Psoas muscle (tissue), 8 donors: ENCODE data around the gene HSD3B7. TPM values are rescaled to one million over a fixed set of nuclear protein-coding genes. Genes with fewer than 3 reads are reported as not detected.
A peak's percentile ranks its signal among the peaks of the same experiment; 100 is the strongest.

Experiments
- ATAC-seq, 4 donors: fragments of 200-7000 bp; cut with Tn5 transposase; one replicate each; pipeline ENCODE4 v1.9.1; 2020; ENCODE audit warnings: moderate library complexity in 3 of 4, mild to moderate bottlenecking in 2 of 4
- DNase-seq, 2 donors: peaks; one replicate each; pipeline ENCODE4 v3.0.0-alpha.2; 2020
- H3K27ac ChIP-seq: fragments of 200-600 bp; one replicate; pipeline ENCODE4 v1.8.0; 2022
- H3K27me3 ChIP-seq, 3 donors: fragments of 200-600 bp in 1 of 3; one replicate each; pipeline versions ENCODE4 v1.6.1 to v1.8.0; 2013 to 2022; ENCODE audit warnings: low read length in 2 of 3, mild to moderate bottlenecking in 2 of 3, moderate library complexity in 1 of 3; ENCODE audit not compliant: insufficient read depth in 3 of 3
- H3K36me3 ChIP-seq, 2 donors: fragments of 200-600 bp in 1 of 2; one replicate each; pipeline versions ENCODE4 v1.6.1 to v1.8.0; 2013 to 2022; ENCODE audit warnings: low read depth in 1 of 2, mild to moderate bottlenecking in 1 of 2, moderate library complexity in 1 of 2; ENCODE audit not compliant: insufficient read depth in 1 of 2
- H3K4me1 ChIP-seq: fragments of 200-600 bp; one replicate; pipeline ENCODE4 v1.8.0; 2022
- H3K4me3 ChIP-seq: fragments of 200-600 bp; one replicate; pipeline ENCODE4 v1.8.0; 2022; ENCODE audit warnings: mild to moderate bottlenecking
- H3K9me3 ChIP-seq: fragments of 200-600 bp; one replicate; pipeline ENCODE4 v1.8.0; 2022
- CTCF ChIP-seq: fragments of 200-600 bp; IDR thresholded peaks from one replicate; pipeline ENCODE4 v1.8.0; 2022; ENCODE audit warnings: antibody characterized with exemption
- WGBS, 3 donors: extraction: QIAGEN DNeasy Blood & Tissue Kit; methylation state at CpG; one replicate each; pipeline versions ENCODE4 v1.1.6 to v1.1.7; 2013; 5-methylcytosine and 5-hydroxymethylcytosine counted together
- intact Hi-C, 2 donors: fragments of 100-400 bp; cut with DNase I; formaldehyde crosslinking; loops; one replicate each; pipeline versions ENCODE4 v1.11.0 to v1.14.2; 2022
- polyA plus RNA-seq, 3 donors: library from polyadenylated mRNA; stranded (reverse); fragments of 200-250 nt; gene quantifications; one replicate each; pipeline ENCODE4 v1.2.3, GENCODE V29; 2013
- total RNA-seq, 4 donors: library from RNA; stranded (reverse); fragmentation: NEBNext Ultra II Directional in 2 of 4; extraction: Animal tissue kit (Norgen Biotek cat#: 25700) in 2 of 4; gene quantifications; one replicate each; pipeline versions ENCODE4 v1.2.1 to v1.2.4, GENCODE V29; 2021 to 2023
- donor health status: healthy with polysubstance abuse.
- donor health status: DM: no; HTN: no; CAD: no; lungs with moderate emphysema.
- donor health status: Bipolar disorder and iron deficiency.
- donor health status: healthy.
- donor health status: DM: yes; HTN: yes; CAD: no.
- donor health status: DM: no; HTN: no; CAD: no.
- donor health status: DM: no; HTN: no; CAD: no.
- donor health status: DM: yes; HTN: yes; CAD: no.

HSD3B7 gene
- total and polyA plus RNA-seq, 7 donors, result 3.2 to 12.8 (median 4.9) TPM

GRCh38 chr16:30976486-30976885 lies 8.5 kb upstream of the HSD3B7 start:
- no peak for ATAC-seq

DNA sequence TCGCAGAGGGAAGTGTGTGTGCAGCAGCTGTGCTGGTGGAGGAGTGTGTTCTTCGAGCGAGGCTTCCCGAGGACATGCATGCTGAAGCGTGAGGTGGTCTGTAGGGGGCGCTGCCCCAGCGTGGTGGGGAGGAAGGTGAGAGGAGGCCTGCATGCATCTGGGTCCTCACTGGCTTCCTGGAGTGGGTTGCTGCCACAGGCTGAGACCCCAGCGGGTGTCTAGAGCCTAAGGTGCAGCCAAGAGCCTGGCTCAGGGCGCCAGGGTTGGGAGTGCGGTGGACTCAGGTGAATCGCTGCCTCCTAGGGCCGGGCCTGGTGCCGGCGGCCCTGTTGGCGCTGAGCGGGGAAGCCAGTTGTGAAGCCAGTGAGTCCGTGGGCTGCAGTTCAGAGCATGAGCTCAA lies 7.5 kb upstream of the HSD3B7 start:
- Histone ChIP-seq H3K27me3 (no peaks in the 10 kb centered on the region), H3K9me3 (no peaks in the 10 kb centered on the region), H3K4me3 (no peak overlapping the region), H3K4me1 (no peaks in the 10 kb centered on the region), H3K27ac (no peak overlapping the region), H3K36me3 (peaks cover 2 to 100% of the 10 kb centered on the region in 2 donors)
- 80 to 83% (median 82%) methylated on average over 14 to 17 of the region's 17 CpGs for WGBS, 3 donors
- TF ChIP-seq CTCF, result peak; percentile 5
- intact Hi-C loops, result no loop called here
- DNase-seq, result no peak
- peak in 1 of 4 donors; percentile 8 for ATAC-seq

More at GRCh38 chr16:30976486-30976885, 8.5 kb upstream of the HSD3B7 start:
- intact Hi-C loops, result no loop called here
- TF ChIP-seq CTCF, result no peak
- Histone ChIP-seq H3K27me3 (no peaks in the 10 kb centered on the region), H3K9me3 (no peaks in the 10 kb centered on the region), H3K36me3 (peaks cover 7 to 100% of the 10 kb centered on the region in 2 donors), H3K4me1 (no peaks in the 10 kb centered on the region), H3K27ac (no peak overlapping the region), H3K4me3 (no peak overlapping the region)
- WGBS, 3 donors, result 82 to 85% (median 85%) methylated on average over 4 of the region's 4 CpGs
- no peak for DNase-seq

DNA sequence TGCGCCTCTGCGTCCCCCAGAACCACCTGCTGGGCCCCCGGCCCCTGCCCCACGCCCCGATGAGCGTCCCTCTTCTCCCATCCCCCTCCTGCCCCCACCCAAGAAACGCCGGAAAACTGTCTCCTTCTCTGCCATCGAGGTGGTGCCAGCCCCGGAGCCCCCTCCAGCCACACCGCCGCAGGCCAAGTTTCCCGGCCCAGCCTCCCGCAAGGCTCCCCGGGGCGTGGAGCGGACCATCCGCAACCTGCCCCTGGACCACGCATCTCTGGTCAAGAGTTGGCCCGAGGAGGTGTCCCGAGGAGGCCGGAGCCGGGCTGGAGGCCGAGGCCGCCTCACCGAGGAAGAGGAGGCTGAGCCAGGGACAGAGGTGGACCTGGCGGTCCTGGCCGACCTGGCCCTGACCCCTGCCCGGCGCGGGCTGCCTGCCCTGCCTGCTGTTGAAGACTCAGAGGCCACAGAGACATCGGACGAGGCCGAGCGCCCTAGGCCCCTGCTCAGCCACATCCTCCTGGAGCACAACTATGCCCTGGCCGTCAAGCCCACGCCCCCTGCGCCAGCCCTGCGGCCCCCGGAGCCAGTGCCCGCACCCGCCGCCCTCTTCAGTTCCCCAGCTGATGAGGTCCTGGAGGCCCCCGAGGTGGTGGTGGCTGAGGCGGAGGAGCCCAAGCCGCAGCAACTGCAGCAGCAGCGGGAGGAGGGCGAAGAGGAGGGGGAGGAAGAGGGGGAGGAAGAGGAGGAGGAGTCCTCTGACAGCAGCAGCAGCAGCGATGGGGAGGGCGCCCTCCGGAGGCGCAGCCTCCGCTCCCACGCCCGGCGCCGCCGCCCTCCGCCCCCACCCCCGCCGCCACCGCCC lies 5.6 kb upstream of the HSD3B7 start:
- DNase-seq, result no peak
- no peak overlapping the region for H3K4me3 ChIP-seq
- intact Hi-C loops, result loop anchor here (5.0 to 10.0 kb wide), 3 partner anchors 115 to 888 kb away; partner anchors contain the start of gene VKORC1 (in 1 of the 2)
- ATAC-seq, result no peak
- no peaks in the 10 kb centered on the region for H3K27me3 ChIP-seq
- no peak overlapping the region for H3K27ac ChIP-seq
- no peak for TF ChIP-seq CTCF
- WGBS, 3 donors, result 89 to 91% (median 91%) methylated on average over 52 to 62 of the region's 62 CpGs
- no peaks in the 10 kb centered on the region for H3K9me3 ChIP-seq
- H3K36me3 ChIP-seq, result peaks cover 0 to 100% of the 10 kb centered on the region in 2 donors
- no peaks in the 10 kb centered on the region for H3K4me1 ChIP-seq

DNA sequence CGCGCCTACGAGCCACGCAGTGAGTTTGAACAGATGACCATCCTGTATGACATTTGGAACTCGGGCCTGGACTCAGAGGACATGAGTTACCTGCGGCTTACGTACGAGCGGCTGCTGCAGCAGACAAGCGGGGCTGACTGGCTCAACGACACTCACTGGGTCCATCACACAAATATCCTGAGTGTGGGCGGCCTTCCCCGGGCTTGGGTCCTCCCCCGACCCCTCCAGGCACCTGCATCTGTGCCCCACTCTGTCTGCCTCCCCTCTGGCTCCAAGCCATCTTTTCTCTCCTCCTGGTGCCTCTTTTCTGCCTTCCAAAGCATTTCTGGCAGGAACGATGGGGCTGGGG lies 5.0 kb upstream of the HSD3B7 start:
- H3K4me1 ChIP-seq, result peaks cover under 1% of the 10 kb centered on the region
- H3K36me3 ChIP-seq, result peaks cover 0 to 96% of the 10 kb centered on the region in 2 donors
- DNase-seq (no peak), ATAC-seq (no peak)
- 87 to 93% (median 93%) methylated on average over 15 of the region's 15 CpGs for WGBS, 3 donors
- no peaks in the 10 kb centered on the region for H3K9me3 ChIP-seq
- H3K27ac ChIP-seq, result no peak overlapping the region
- intact Hi-C loops, result loop anchor here (5.0 to 10.0 kb wide), 3 partner anchors 115 to 887 kb away; partner anchors contain the start of gene VKORC1 (in 1 of the 2)
- H3K27me3 ChIP-seq, result no peaks in the 10 kb centered on the region
- no peak overlapping the region for H3K4me3 ChIP-seq
- TF ChIP-seq CTCF, result no peak
